ENCODE data around the gene CADM3. TPM values are rescaled to one million over a fixed set of nuclear protein-coding genes. Genes with fewer than 3 reads are reported as not detected.

Gene CADM3
- total RNA-seq, 1 donor from 2014 or later = 18.2 TPM

Other genes starting within 250 kb of the CADM3 start
- gene PYHIN1, start 240.1 kb upstream of the CADM3 start, total RNA-seq = not detected in 2 replicates
- 109 and 125 TPM in 2 replicates for gene IFI16, start 161.7 kb upstream of the CADM3 start, total RNA-seq
- 1.3 and 1.5 TPM in 2 replicates for gene AIM2, start 94.8 kb upstream of the CADM3 start, total RNA-seq
- 0.67 and 1.00 TPM in 2 replicates for gene ACKR1, start 33.3 kb downstream of the CADM3 start, total RNA-seq
- not detected in 2 replicates for gene FCER1A, start 130.7 kb downstream of the CADM3 start, total RNA-seq